ENCODE results near the gene SLC38A10. TPM values are rescaled to one million over a fixed set of nuclear protein-coding genes. Genes with fewer than 3 reads are reported as not detected.

Gene SLC38A10
- total and polyA plus RNA-seq, 4 donors, result 26.7 to 76.8 (median 59.1) TPM

- Histone ChIP-seq H3K4me1 (ENCODE audit: control insufficient read depth, insufficient read depth, low read length) (peaks cover 61% of the 10 kb centered on the region), H3K36me3 (ENCODE audit: control insufficient read depth, insufficient read depth, low read length) (no peaks in the 10 kb centered on the region), H3K27ac (ENCODE audit: low read depth, low read length) (no peak overlapping the region), H3K4me3 (ENCODE audit: low read depth, low read length) (no peak overlapping the region), H3K9me3 (ENCODE audit: control insufficient read depth, insufficient read depth, low read length) (no peaks in the 10 kb centered on the region), H3K27me3 (ENCODE audit: control insufficient read depth, insufficient read depth, low read length) (peaks cover 4% of the 10 kb centered on the region)
- no peak for DNase-seq (ENCODE audit: low read depth in 4 of 6, low spot score in 6 of 6)
- WGBS (ENCODE audit: insufficient coverage), result 56% methylated on average over 17 of the region's 17 CpGs
These were observed 36.5 kb upstream of the SLC38A10 start for GRCh38 chr17:81331527-81332043.

GRCh38 chr17:81330884-81331245, 35.8 kb upstream of the SLC38A10 start:
- WGBS (ENCODE audit: insufficient coverage), result 70% methylated on average over 10 of the region's 10 CpGs
- Histone ChIP-seq H3K36me3 (ENCODE audit: control insufficient read depth, insufficient read depth, low read length) (no peaks in the 10 kb centered on the region), H3K4me1 (ENCODE audit: control insufficient read depth, insufficient read depth, low read length) (peaks cover 58% of the 10 kb centered on the region), H3K27me3 (ENCODE audit: control insufficient read depth, insufficient read depth, low read length) (peaks cover 4% of the 10 kb centered on the region), H3K27ac (ENCODE audit: low read depth, low read length) (no peak overlapping the region), H3K9me3 (ENCODE audit: control insufficient read depth, insufficient read depth, low read length) (no peaks in the 10 kb centered on the region), H3K4me3 (ENCODE audit: low read depth, low read length) (no peak overlapping the region)
- DNase-seq (ENCODE audit: low read depth in 4 of 6, low spot score in 6 of 6), result no peak

- H3K4me3 ChIP-seq (ENCODE audit: low read depth, low read length), result no peak overlapping the region
- 80% methylated on average over 22 of the region's 23 CpGs for WGBS (ENCODE audit: insufficient coverage)
- H3K36me3 ChIP-seq (ENCODE audit: control insufficient read depth, insufficient read depth, low read length), result no peaks in the 10 kb centered on the region
- peaks cover 4% of the 10 kb centered on the region for H3K27me3 ChIP-seq (ENCODE audit: control insufficient read depth, insufficient read depth, low read length)
- peaks cover 58% of the 10 kb centered on the region for H3K4me1 ChIP-seq (ENCODE audit: control insufficient read depth, insufficient read depth, low read length)
- no peak for DNase-seq (ENCODE audit: low read depth in 4 of 6, low spot score in 6 of 6)
- H3K9me3 ChIP-seq (ENCODE audit: control insufficient read depth, insufficient read depth, low read length), result no peaks in the 10 kb centered on the region
- H3K27ac ChIP-seq (ENCODE audit: low read depth, low read length), result no peak overlapping the region
These were observed 35.1 kb upstream of the SLC38A10 start for GRCh38 chr17:81329927-81330883.

GRCh38 chr17:81328978-81329926, 34.1 kb upstream of the SLC38A10 start:
- Histone ChIP-seq H3K4me1 (ENCODE audit: control insufficient read depth, insufficient read depth, low read length) (peaks cover 49% of the 10 kb centered on the region), H3K36me3 (ENCODE audit: control insufficient read depth, insufficient read depth, low read length) (no peaks in the 10 kb centered on the region), H3K27ac (ENCODE audit: low read depth, low read length) (peak overlapping the region; percentile 40), H3K4me3 (ENCODE audit: low read depth, low read length) (no peak overlapping the region), H3K9me3 (ENCODE audit: control insufficient read depth, insufficient read depth, low read length) (no peaks in the 10 kb centered on the region), H3K27me3 (ENCODE audit: control insufficient read depth, insufficient read depth, low read length) (peaks cover 4% of the 10 kb centered on the region)
- DNase-seq (ENCODE audit: low read depth in 4 of 6, low spot score in 6 of 6), result peak in 1 of 6 donors; percentile 60
- WGBS (ENCODE audit: insufficient coverage), result 41% methylated on average over 18 of the region's 28 CpGs

GRCh38 chr17:81328489-81328888, 33.4 kb upstream of the SLC38A10 start:
- peaks cover 41% of the 10 kb centered on the region for H3K4me1 ChIP-seq (ENCODE audit: control insufficient read depth, insufficient read depth, low read length)
- no peaks in the 10 kb centered on the region for H3K36me3 ChIP-seq (ENCODE audit: control insufficient read depth, insufficient read depth, low read length)
- no peak overlapping the region for H3K27ac ChIP-seq (ENCODE audit: low read depth, low read length)
- no peak overlapping the region for H3K4me3 ChIP-seq (ENCODE audit: low read depth, low read length)
- WGBS (ENCODE audit: insufficient coverage), result 73% methylated on average over 14 of the region's 14 CpGs
- no peaks in the 10 kb centered on the region for H3K9me3 ChIP-seq (ENCODE audit: control insufficient read depth, insufficient read depth, low read length)
- no peak for DNase-seq (ENCODE audit: low read depth in 4 of 6, low spot score in 6 of 6)
- H3K27me3 ChIP-seq (ENCODE audit: control insufficient read depth, insufficient read depth, low read length), result peaks cover 4% of the 10 kb centered on the region

GRCh38 chr17:81325714-81326358, 30.7 kb upstream of the SLC38A10 start:
- Histone ChIP-seq H3K4me3 (ENCODE audit: low read depth, low read length) (no peak overlapping the region), H3K27ac (ENCODE audit: low read depth, low read length) (no peak overlapping the region), H3K4me1 (ENCODE audit: control insufficient read depth, insufficient read depth, low read length) (peaks cover 32% of the 10 kb centered on the region), H3K36me3 (ENCODE audit: control insufficient read depth, insufficient read depth, low read length) (no peaks in the 10 kb centered on the region), H3K9me3 (ENCODE audit: control insufficient read depth, insufficient read depth, low read length) (no peaks in the 10 kb centered on the region), H3K27me3 (ENCODE audit: control insufficient read depth, insufficient read depth, low read length) (no peaks in the 10 kb centered on the region)
- 67% methylated on average over 9 of the region's 14 CpGs for WGBS (ENCODE audit: insufficient coverage)
- no peak for DNase-seq (ENCODE audit: low read depth in 4 of 6, low spot score in 6 of 6)

- WGBS (ENCODE audit: insufficient coverage), result 83% methylated on average over 17 of the region's 22 CpGs
- peaks cover 25% of the 10 kb centered on the region for H3K4me1 ChIP-seq (ENCODE audit: control insufficient read depth, insufficient read depth, low read length)
- DNase-seq (ENCODE audit: low read depth in 4 of 6, low spot score in 6 of 6), result no peak
- H3K4me3 ChIP-seq (ENCODE audit: low read depth, low read length), result no peak overlapping the region
- H3K9me3 ChIP-seq (ENCODE audit: control insufficient read depth, insufficient read depth, low read length), result no peaks in the 10 kb centered on the region
- no peaks in the 10 kb centered on the region for H3K27me3 ChIP-seq (ENCODE audit: control insufficient read depth, insufficient read depth, low read length)
- no peaks in the 10 kb centered on the region for H3K36me3 ChIP-seq (ENCODE audit: control insufficient read depth, insufficient read depth, low read length)
- H3K27ac ChIP-seq (ENCODE audit: low read depth, low read length), result no peak overlapping the region
These were observed 30.0 kb upstream of the SLC38A10 start for GRCh38 chr17:81324851-81325713.

GRCh38 chr17:81324177-81324850, 29.2 kb upstream of the SLC38A10 start:
- Histone ChIP-seq H3K27ac (ENCODE audit: low read depth, low read length) (no peak overlapping the region), H3K4me3 (ENCODE audit: low read depth, low read length) (no peak overlapping the region), H3K9me3 (ENCODE audit: control insufficient read depth, insufficient read depth, low read length) (no peaks in the 10 kb centered on the region), H3K36me3 (ENCODE audit: control insufficient read depth, insufficient read depth, low read length) (no peaks in the 10 kb centered on the region), H3K4me1 (ENCODE audit: control insufficient read depth, insufficient read depth, low read length) (peaks cover 17% of the 10 kb centered on the region), H3K27me3 (ENCODE audit: control insufficient read depth, insufficient read depth, low read length) (no peaks in the 10 kb centered on the region)
- DNase-seq (ENCODE audit: low read depth in 4 of 6, low spot score in 6 of 6), result no peak
- 89% methylated on average over 13 of the region's 17 CpGs for WGBS (ENCODE audit: insufficient coverage)
